MM.1S (cell line): ENCODE measurements around the gene NUP50.

Experiments
- DNase-seq: peaks from one replicate; pipeline ENCODE4 v3.0.0-alpha.2; 2015
- H2AFZ ChIP-seq: fragments of 300-600 bp; sonication (generic); 2 replicates; pipeline ENCODE4 v1.6.0; 2016; ENCODE audit warnings: antibody characterized with exemption, low read length
- H3F3A ChIP-seq: fragments of 300-600 bp; sonication (generic); 2 replicates; pipeline ENCODE4 v1.6.1; 2016; ENCODE audit warnings: mild to moderate bottlenecking, antibody characterized with exemption, low read length, moderate library complexity, mixed read lengths; ENCODE audit not compliant: insufficient read depth
- H3K27ac ChIP-seq: fragments of 300-600 bp; sonication (generic); 2 replicates; pipeline ENCODE4 v1.5.1; 2016; ENCODE audit warnings: mild to moderate bottlenecking, low read length
- H3K27me3 ChIP-seq: fragments of 300-600 bp; sonication (generic); replicated peaks from 2 replicates; pipeline ENCODE4 v1.6.0; 2016; ENCODE audit warnings: low read length; ENCODE audit not compliant: insufficient read depth
- H3K36me3 ChIP-seq: fragments of 300-600 bp; sonication (generic); replicated peaks from 2 replicates; pipeline ENCODE4 v1.6.1; 2016; ENCODE audit warnings: mild to moderate bottlenecking, low read length, mixed read lengths; ENCODE audit not compliant: insufficient read depth
- H3K4me1 ChIP-seq: fragments of 300-600 bp; sonication (generic); 2 replicates; pipeline ENCODE4 v1.6.1; 2016; ENCODE audit warnings: low read length, mixed read lengths
- H3K4me2 ChIP-seq: fragments of 300-600 bp; sonication (generic); 2 replicates; pipeline ENCODE4 v1.6.0; 2016; ENCODE audit warnings: low read depth, low read length
- H3K4me3 ChIP-seq: fragments of 300-600 bp; sonication (generic); 2 replicates; pipeline ENCODE4 v1.5.1; 2016; ENCODE audit warnings: low read length, mixed read lengths
- H3K79me2 ChIP-seq: fragments of 300-600 bp; sonication (generic); 2 replicates; pipeline ENCODE4 v1.6.1; 2016; ENCODE audit warnings: mixed run types, low read length, mixed read lengths
- H3K9ac ChIP-seq: fragments of 300-600 bp; sonication (generic); 2 replicates; pipeline ENCODE4 v1.6.1; 2016; ENCODE audit warnings: low read length, mixed read lengths
- H3K9me2 ChIP-seq: fragments of 300-600 bp; sonication (generic); replicated peaks from 2 replicates; pipeline ENCODE4 v1.6.1; 2016; ENCODE audit warnings: mild to moderate bottlenecking, low read length, mixed read lengths; ENCODE audit not compliant: insufficient read depth
- H3K9me3 ChIP-seq: fragments of 300-600 bp; sonication (generic); replicated peaks from 2 replicates; pipeline ENCODE4 v1.6.1; 2016; ENCODE audit warnings: mild to moderate bottlenecking, low read length, mixed read lengths; ENCODE audit not compliant: insufficient read depth
- H4K20me1 ChIP-seq: fragments of 300-600 bp; sonication (generic); 2 replicates; pipeline ENCODE4 v1.6.1; 2016; ENCODE audit warnings: mild to moderate bottlenecking, low read length, moderate library complexity, mixed read lengths; ENCODE audit not compliant: insufficient read depth
- EZH2 ChIP-seq: fragments of 300-600 bp; sonication (generic); optimal IDR thresholded peaks from 2 replicates; pipeline ENCODE3; 2017; ENCODE audit warnings: low read depth, mild to moderate bottlenecking, antibody characterized with exemption, low read length, mixed read lengths
- EZH2phosphoT487 ChIP-seq: fragments of 300-600 bp; sonication (generic); IDR thresholded peaks from 2 replicates; pipeline ENCODE4 v1.6.1; 2018; ENCODE audit warnings: antibody characterized with exemption, low read length
- TF ChIP-seq, protein P1 (sequence below): fragments of 300-600 bp; sonication (generic); IDR thresholded peaks from 2 replicates; pipeline ENCODE4 v1.5.1; 2016; ENCODE audit warnings: antibody characterized with exemption, low read length, mixed read lengths

NUP50 gene

DNA sequence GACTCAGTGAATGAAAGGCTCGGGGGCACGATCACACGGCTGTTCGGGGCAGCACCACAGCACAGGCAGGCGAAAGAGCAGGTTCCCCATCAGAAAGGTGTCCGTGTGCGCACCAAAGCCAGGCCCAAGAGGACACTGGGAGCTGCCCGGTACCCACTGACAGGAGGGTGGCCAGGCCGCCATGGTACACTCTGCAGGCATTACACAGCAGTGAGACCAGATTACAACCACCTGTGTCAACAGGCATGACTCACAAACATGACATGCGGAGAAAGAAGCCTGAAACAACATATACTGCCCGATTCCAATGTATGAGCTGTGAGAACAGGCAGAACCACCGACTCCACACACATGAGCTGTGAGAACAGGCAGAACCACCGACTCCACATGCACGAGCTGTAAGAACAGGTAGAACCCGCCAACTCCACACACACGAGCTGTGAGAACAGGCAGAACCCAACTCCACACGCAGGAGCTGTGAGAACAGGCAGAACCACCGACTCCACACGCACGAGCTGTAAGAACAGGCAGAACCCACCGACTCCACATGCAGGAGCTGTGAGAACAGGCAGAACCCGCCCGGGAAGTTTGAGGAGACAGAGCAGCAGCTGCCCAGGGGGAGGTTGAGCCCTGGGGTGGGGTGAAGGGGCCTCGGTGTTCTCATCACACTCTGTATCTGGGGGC, 44.4 kb downstream of the NUP50 start:
- DNase-seq: no peak
- TF ChIP-seq EZH2phosphoT487 (no peak), EZH2 (no peak)
- TF ChIP-seq, protein P1, sequence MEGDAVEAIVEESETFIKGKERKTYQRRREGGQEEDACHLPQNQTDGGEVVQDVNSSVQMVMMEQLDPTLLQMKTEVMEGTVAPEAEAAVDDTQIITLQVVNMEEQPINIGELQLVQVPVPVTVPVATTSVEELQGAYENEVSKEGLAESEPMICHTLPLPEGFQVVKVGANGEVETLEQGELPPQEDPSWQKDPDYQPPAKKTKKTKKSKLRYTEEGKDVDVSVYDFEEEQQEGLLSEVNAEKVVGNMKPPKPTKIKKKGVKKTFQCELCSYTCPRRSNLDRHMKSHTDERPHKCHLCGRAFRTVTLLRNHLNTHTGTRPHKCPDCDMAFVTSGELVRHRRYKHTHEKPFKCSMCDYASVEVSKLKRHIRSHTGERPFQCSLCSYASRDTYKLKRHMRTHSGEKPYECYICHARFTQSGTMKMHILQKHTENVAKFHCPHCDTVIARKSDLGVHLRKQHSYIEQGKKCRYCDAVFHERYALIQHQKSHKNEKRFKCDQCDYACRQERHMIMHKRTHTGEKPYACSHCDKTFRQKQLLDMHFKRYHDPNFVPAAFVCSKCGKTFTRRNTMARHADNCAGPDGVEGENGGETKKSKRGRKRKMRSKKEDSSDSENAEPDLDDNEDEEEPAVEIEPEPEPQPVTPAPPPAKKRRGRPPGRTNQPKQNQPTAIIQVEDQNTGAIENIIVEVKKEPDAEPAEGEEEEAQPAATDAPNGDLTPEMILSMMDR: no peak
- Histone ChIP-seq H3K4me1 (no peaks in the 10 kb centered on the region), H3K9me2 (no peaks in the 10 kb centered on the region), H4K20me1 (no peaks in the 10 kb centered on the region), H3K4me3 (no peak overlapping the region), H3K36me3 (no peaks in the 10 kb centered on the region), H3K27ac (no peak overlapping the region), H3K4me2 (no peak overlapping the region), H2AFZ (no peak overlapping the region), H3F3A (no peaks in the 10 kb centered on the region), H3K9me3 (no peaks in the 10 kb centered on the region), H3K27me3 (no peaks in the 10 kb centered on the region), H3K9ac (no peak overlapping the region), H3K79me2 (peaks cover 57% of the 10 kb centered on the region)

DNA sequence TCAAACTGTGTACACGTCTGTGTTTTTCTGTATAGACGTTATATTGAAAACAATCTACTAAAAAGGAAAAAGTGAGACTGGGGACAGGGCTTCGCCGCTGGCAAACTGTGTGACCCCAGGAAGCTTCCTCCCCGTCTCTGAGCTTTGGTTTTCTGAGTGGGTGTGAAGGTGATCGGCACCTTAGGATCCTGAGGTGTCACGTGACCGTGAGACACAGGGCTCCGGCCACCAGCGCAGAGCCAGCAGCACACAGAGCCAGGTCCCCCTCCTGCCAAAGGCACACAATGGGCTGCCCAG, 44.9 kb downstream of the NUP50 start:
- H3K9me2 ChIP-seq: no peaks in the 10 kb centered on the region
- H3K4me1 ChIP-seq: no peaks in the 10 kb centered on the region
- no peak for DNase-seq
- H2AFZ ChIP-seq: no peak overlapping the region
- no peak overlapping the region for H3K4me2 ChIP-seq
- no peaks in the 10 kb centered on the region for H3K27me3 ChIP-seq
- H3K9me3 ChIP-seq: no peaks in the 10 kb centered on the region
- H3K27ac ChIP-seq: no peak overlapping the region
- no peak for TF ChIP-seq EZH2
- TF ChIP-seq EZH2phosphoT487: no peak
- TF ChIP-seq, protein P1: no peak
- H4K20me1 ChIP-seq: no peaks in the 10 kb centered on the region
- no peaks in the 10 kb centered on the region for H3F3A ChIP-seq
- H3K9ac ChIP-seq: no peak overlapping the region
- no peaks in the 10 kb centered on the region for H3K36me3 ChIP-seq
- no peak overlapping the region for H3K4me3 ChIP-seq
- H3K79me2 ChIP-seq: peaks cover 63% of the 10 kb centered on the region

DNA sequence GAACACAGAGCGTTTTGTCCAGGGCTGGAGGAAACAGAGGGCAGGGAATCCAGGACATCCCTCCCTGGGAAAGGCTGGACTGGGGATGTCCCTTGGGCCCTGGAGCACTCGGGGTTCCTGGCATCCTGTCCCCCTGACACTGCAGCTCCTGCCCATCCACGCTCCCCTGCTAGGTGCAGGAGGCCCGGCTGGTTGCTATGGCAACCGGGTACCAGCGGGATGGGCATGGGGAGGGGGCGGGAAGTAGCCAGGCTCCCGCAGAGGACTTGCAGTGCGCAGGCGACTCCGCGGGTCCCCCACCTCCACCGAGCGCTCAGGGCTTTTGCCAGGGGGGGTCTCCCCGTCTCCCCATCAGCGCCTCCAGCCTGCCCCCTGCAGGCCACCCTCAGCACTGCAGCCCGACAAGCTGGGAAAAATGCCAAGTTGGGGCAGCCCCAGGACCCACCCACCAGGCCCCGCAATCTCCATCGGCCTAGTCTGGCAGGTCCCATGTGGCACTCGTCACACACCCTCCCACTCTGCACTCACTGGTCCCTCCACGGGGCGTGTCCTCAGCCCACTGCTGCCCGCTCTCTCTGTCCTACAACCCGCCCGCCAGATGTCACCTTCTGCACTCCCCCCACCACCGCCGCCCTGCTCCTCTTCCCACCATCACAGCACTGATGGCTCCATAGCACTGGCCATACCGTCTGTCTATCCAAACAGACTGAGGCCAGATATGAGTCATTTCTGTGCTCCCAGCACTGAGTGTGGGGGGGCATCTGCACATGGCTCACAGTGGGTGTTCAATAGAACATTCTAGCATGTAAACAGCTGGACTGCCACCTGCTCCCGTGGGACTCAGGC, 45.5 kb downstream of the NUP50 start:
- Histone ChIP-seq H3K9ac (no peak overlapping the region), H3K9me3 (no peaks in the 10 kb centered on the region), H3K4me3 (no peak overlapping the region), H3K79me2 (peaks cover 68% of the 10 kb centered on the region), H3K36me3 (no peaks in the 10 kb centered on the region), H3K4me2 (no peak overlapping the region), H3F3A (no peaks in the 10 kb centered on the region), H2AFZ (no peak overlapping the region), H3K27me3 (no peaks in the 10 kb centered on the region), H4K20me1 (no peaks in the 10 kb centered on the region), H3K27ac (no peak overlapping the region), H3K4me1 (no peaks in the 10 kb centered on the region), H3K9me2 (no peaks in the 10 kb centered on the region)
- no peak for DNase-seq
- TF ChIP-seq EZH2 (no peak), EZH2phosphoT487 (no peak)
- TF ChIP-seq, protein P1: peak; percentile 47
